HG03354 (cell line): Measurements from ENCODE around the gene DAB1.

Source experiments
- ATAC-seq: cut with Tn5 transposase; IDR thresholded peaks from one replicate; pipeline ENCODE4 v1.9.1; 2021; ENCODE audit warnings: mild to moderate bottlenecking; ENCODE audit not compliant: unreplicated experiment, poor library complexity, severe bottlenecking

DAB1 gene

GRCh38 chr1:57198912-57199311 is 224.9 kb downstream of the DAB1 start:
- no peak for ATAC-seq

GRCh38 chr1:57195436-57195941 is 228.4 kb downstream of the DAB1 start:
- no peak for ATAC-seq

GRCh38 chr1:57192222-57192621 is 231.6 kb downstream of the DAB1 start:
- ATAC-seq = no peak

GRCh38 chr1:57190898-57191297 is 233.0 kb downstream of the DAB1 start:
- ATAC-seq = no peak

- no peak for ATAC-seq
Observed at GRCh38 chr1:57188168-57188567, 235.7 kb downstream of the DAB1 start.

GRCh38 chr1:57186455-57186854 is 237.4 kb downstream of the DAB1 start:
- ATAC-seq = no peak

- no peak for ATAC-seq
Observed at GRCh38 chr1:57179001-57179400, 244.9 kb downstream of the DAB1 start.

- no peak for ATAC-seq
Observed at GRCh38 chr1:57175506-57175905, 248.4 kb downstream of the DAB1 start.

- ATAC-seq = no peak
Observed at GRCh38 chr1:57172040-57172439, 251.8 kb downstream of the DAB1 start.

GRCh38 chr1:57167997-57168396 is 255.9 kb downstream of the DAB1 start:
- ATAC-seq = peak; percentile 61

- no peak for ATAC-seq
Observed at GRCh38 chr1:57165546-57165945, 258.3 kb downstream of the DAB1 start.

GRCh38 chr1:57164584-57164983 is 259.3 kb downstream of the DAB1 start:
- ATAC-seq = peak; percentile 46

- ATAC-seq = no peak
Observed at GRCh38 chr1:57163789-57164188, 260.1 kb downstream of the DAB1 start.

GRCh38 chr1:57163325-57163724 is 260.5 kb downstream of the DAB1 start:
- no peak for ATAC-seq

GRCh38 chr1:57162607-57163261 is 261.1 kb downstream of the DAB1 start:
- no peak for ATAC-seq

GRCh38 chr1:57160594-57160993 is 263.3 kb downstream of the DAB1 start:
- no peak for ATAC-seq

- ATAC-seq = no peak
Observed at GRCh38 chr1:57158604-57158998, 265.3 kb downstream of the DAB1 start.

- ATAC-seq = no peak
Observed at GRCh38 chr1:57157818-57158603, 265.8 kb downstream of the DAB1 start.

- no peak for ATAC-seq
Observed at GRCh38 chr1:57156907-57157306, 267.0 kb downstream of the DAB1 start.

GRCh38 chr1:57146100-57146499 is 277.8 kb downstream of the DAB1 start:
- ATAC-seq = no peak

- ATAC-seq = no peak
Observed at GRCh38 chr1:57142999-57143398, 280.9 kb downstream of the DAB1 start.
